Kidney capillary endothelial cell (primary cell): ENCODE measurements around the gene OR2AG2.
A peak's percentile ranks its signal among the peaks of the same experiment; 100 is the strongest.

Experiments
- DNase-seq: peaks from one replicate; pipeline ENCODE4 v3.0.0-alpha.2; 2018; ENCODE audit warnings: low spot score

The OR2AG2 gene

DNA sequence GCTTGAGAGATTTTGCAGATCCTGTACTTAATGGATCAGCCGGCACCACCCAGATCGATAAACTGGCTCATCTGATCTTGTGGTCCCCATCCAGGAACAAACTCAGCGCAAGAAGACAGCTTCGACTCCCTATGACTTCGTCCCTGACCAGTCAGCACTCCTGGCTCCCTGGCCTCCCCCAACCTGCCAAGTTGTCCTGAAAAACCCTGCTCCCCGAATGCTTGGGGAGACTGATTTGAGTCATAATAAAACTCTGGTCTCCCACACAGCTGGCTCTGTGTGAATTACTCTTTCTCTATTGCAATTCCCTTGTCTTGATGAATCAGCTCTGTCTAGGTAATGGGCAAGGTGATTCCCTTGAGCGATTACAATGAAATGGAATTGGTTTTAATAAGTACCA lies 29.5 kb downstream of the OR2AG2 start:
- no peak for DNase-seq

GRCh38 chr11:6738590-6738989 lies 33.2 kb downstream of the OR2AG2 start:
- DNase-seq, result no peak

DNA sequence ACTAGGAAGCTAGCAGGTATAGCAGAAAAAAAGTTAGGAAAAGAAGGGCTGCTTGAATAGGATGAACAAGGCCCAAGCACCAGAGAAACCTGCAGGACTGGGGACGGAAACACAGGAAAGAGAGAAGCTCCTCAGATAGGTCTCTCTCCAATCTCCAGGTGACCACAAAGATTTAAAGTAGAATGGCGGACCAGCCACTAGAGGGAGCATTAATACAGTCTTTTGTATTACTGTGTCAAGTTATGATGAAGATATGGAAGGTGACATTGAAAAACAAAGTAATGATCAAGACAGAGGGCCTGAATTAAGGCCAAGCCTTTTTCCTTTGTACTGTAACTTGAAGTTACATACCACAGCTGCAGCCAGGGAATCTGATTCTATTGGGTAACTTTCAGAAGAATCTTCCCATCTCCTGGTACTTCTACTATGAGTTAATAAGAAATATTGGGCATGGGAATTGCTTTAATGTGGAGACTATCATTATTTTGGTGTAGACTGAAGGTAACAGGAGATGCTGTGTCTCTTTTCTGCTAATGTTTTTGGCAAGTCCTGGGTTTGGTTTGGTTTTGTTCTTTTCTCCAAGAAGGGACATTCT lies 33.8 kb downstream of the OR2AG2 start:
- peak; percentile 42 for DNase-seq

DNA sequence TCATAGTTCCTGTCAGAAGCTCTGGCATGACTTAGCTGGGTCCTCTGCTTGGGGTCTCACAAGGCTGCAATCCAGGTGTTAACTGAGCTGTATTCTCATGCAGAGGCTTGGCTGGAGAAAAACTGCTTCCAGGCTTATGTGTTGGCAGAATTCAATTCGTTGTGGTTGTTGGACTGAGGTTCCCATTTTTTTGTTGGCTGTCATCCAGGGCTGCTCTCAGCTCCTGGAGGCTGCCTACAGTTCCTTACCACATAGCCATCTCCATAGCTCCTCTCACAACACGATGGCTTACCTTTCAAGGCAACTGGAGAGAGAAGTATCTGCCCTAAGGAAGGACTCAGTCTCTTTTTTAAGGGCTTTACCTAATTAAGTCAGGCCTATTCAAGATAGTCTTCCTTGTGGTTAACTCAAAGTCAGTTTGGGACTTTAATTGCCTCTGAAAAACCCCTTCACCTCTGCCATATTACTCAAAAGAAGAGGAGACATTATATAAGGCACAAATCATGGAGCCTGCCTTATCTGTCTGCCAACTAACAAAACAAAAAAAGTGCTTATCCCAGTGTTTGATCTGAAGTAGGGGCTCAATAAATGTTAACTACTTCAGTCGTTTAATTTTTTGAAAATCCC lies 35.2 kb downstream of the OR2AG2 start:
- DNase-seq, result no peak

- peak; percentile 49 for DNase-seq
These were observed 36.5 kb downstream of the OR2AG2 start for GRCh38 chr11:6735306-6735705.

DNA sequence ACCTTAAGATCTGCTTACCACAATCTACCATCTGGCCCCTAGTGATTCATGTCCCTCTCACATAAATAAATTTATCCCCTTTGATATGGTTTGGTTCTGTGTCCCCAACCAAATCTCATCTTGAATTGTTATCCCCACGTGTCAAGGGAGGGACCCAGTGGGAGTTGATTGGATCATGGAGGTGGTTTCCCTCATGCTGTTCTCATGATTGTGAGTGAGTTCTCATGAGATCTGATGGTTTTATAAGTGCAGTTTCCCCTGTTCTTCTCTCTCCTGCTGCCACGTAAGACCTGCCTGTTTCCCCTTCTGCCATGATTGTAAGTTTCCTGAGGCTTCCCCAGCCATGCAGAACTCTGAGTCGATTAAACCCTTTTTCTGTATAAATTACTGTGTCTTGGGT lies 37.2 kb downstream of the OR2AG2 start:
- DNase-seq, result no peak

- DNase-seq, result no peak
These were observed 38.2 kb downstream of the OR2AG2 start for GRCh38 chr11:6733326-6734275.

- DNase-seq, result peak; percentile 21
These were observed 43.6 kb downstream of the OR2AG2 start for GRCh38 chr11:6727971-6728760.

GRCh38 chr11:6725386-6725896 lies 46.3 kb downstream of the OR2AG2 start:
- no peak for DNase-seq

- DNase-seq, result peak; percentile 74
These were observed 47.8 kb downstream of the OR2AG2 start for GRCh38 chr11:6724013-6724412.

GRCh38 chr11:6721343-6721742 lies 50.4 kb downstream of the OR2AG2 start:
- DNase-seq, result no peak

DNA sequence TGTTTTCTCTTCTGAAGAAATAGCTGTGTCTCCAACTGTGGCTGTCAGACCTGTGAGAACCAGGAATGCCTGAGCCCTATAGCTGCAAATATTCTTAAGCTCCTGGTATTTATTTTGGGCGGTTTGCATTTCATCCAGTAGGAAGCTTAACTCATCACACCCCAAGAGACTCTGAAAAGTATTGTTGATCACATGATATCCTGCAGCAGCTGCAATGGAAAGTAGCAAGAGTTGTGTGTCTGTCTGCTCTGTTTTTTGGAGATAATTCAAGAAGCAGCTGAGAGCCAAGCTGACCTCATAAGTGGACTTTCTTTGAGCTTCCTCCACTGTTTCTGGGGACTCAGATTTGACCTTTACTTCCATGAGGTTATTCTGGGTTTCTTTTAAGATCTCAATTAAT lies 52.2 kb downstream of the OR2AG2 start:
- DNase-seq, result no peak

- no peak for DNase-seq
These were observed 54.4 kb downstream of the OR2AG2 start for GRCh38 chr11:6717426-6717825.
